Gastrocnemius medialis (tissue), 4 donors: ENCODE data around the gene LRRC45.

Source experiments
- POLR2A ChIP-seq, 2 donors: fragments of 450-650 bp; IDR thresholded peaks; one replicate each; pipeline ENCODE4 v1.6.1; 2017; ENCODE audit warnings: antibody characterized with exemption in 2 of 2, mild to moderate bottlenecking in 2 of 2, moderate library complexity in 2 of 2
- TF ChIP-seq, protein P1 (sequence below), 5 experiments: fragments of 450-650 bp in 3 of 5; fragments of 200-600 bp in 2 of 5; sonication (generic) in 2 of 5; IDR thresholded peaks in 4 of 5; conservative IDR thresholded peaks in 1 of 5; 1 replicate in 4 of 5; 2 replicates in 1 of 5; pipeline ENCODE4 v1.5.1; 2016 to 2019; ENCODE audit warnings: antibody characterized with exemption in 5 of 5, mild to moderate bottlenecking in 3 of 5, moderate library complexity in 3 of 5

DNA sequence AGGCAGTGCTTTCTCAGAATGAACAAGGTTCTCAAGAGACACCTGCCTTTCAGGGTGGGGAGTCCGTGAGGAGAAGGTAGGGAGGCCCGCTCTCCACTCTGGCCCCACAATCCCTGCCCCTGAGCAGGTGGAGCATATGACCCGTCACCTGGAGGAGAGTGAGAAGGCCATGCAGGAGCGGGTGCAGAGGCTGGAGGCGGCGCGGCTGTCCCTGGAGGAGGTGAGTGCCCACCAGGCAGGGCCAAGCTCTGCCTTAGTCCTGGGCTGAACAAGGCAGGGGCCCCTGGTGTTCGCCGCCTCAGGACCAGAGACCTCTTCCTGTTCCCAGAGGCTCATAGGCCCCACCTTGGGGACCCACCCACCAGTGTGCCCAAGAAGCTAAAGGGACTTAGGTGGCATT lies 5.9 kb downstream of the LRRC45 start:
- TF ChIP-seq POLR2A (IDR thresholded peaks at IDR 0.05) = no peak
- TF ChIP-seq, protein P1, sequence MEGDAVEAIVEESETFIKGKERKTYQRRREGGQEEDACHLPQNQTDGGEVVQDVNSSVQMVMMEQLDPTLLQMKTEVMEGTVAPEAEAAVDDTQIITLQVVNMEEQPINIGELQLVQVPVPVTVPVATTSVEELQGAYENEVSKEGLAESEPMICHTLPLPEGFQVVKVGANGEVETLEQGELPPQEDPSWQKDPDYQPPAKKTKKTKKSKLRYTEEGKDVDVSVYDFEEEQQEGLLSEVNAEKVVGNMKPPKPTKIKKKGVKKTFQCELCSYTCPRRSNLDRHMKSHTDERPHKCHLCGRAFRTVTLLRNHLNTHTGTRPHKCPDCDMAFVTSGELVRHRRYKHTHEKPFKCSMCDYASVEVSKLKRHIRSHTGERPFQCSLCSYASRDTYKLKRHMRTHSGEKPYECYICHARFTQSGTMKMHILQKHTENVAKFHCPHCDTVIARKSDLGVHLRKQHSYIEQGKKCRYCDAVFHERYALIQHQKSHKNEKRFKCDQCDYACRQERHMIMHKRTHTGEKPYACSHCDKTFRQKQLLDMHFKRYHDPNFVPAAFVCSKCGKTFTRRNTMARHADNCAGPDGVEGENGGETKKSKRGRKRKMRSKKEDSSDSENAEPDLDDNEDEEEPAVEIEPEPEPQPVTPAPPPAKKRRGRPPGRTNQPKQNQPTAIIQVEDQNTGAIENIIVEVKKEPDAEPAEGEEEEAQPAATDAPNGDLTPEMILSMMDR (IDR thresholded peaks at IDR 0.05 in 4 of 5, conservative IDR thresholded peaks at IDR 0.05 in 1 of 5) = no peak
